Hematopoietic multipotent progenitor cell treated with erythropoietin and hydrocortisone succinate and interleukin-3 and kit ligand, for 15 days (in vitro differentiated cells): ENCODE data around the gene VPS4A.

Experiments used
- DNase-seq: peaks from one replicate; pipeline ENCODE4 v3.0.0-alpha.2; 2015; ENCODE audit warnings: low spot score

VPS4A gene

DNA sequence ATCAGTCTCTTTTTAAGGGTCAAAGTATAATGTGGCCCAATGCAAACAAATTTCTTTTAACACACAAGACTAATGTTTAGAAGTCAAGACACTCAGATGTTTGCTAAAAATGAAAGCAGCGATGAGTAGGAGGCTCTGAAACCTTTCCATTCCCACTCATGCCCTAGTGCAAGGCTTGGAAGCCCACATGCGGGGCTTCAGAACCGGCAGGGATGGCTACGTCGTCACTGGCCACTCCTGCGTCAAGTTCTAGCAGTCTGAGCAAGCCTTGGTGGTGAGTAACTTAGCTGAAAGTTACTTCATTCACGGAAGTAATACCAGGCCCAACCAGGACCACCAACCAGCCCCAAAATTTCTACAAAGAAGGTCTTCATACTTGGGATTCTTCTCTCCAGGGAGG, 55.3 kb downstream of the VPS4A start:
- no peak for DNase-seq

DNA sequence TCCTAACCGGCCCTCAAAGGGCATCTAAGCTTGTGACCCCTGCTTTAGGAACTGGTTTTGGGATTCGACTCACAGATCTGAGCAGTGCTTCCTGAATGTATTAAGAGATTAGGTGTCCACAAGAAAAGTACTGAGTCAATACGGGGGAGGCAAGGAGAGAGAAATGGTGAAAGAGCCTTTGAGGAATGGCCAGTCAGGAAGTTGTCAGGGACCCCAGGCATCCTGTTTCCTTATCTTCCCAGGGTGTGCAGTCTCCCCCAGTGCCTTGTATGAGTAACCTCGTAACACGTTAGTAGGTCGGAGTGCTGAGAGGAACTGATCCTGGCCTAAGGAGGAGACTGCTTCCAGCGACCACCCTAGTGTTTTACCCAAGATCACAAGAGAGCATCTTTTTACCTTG, 56.8 kb downstream of the VPS4A start:
- DNase-seq: no peak

DNA sequence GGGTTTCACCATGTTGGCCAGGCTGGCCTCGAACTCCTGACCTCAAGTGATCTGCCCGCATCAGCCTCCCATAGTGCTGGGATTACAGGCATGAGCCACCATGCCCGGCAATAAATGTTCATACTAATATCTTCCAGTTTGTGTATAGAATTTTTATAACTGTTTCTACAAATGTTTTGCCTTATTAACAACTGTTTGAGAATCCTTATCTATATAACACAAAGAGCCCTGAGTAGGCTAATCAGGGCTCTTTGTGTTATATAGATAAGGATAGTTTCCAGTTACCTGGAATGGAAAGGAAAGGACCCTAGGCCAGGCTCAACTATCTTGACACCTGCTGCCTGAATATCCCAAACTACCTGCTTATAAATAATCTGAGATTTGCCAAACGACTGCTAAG, 57.7 kb downstream of the VPS4A start:
- DNase-seq: no peak

DNA sequence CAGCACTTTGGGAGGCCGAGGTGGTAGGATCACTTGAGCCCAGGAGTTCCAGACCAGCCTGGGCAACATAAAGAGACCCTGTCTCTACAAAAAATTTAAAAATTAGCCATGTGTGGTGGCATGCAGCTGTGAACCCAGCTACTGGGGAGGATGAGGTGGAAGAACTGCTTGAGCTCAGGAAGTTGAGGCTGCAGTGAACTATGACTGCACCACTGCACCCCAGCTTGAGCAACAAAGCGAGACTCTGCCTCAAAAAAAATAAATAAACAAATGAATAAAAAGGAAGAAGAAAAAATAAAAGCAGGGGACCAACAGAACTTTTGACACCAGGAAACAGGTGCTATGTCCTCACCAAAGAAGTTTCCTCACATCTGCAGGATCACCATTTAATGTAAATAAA, 60.4 kb downstream of the VPS4A start:
- DNase-seq: no peak

DNA sequence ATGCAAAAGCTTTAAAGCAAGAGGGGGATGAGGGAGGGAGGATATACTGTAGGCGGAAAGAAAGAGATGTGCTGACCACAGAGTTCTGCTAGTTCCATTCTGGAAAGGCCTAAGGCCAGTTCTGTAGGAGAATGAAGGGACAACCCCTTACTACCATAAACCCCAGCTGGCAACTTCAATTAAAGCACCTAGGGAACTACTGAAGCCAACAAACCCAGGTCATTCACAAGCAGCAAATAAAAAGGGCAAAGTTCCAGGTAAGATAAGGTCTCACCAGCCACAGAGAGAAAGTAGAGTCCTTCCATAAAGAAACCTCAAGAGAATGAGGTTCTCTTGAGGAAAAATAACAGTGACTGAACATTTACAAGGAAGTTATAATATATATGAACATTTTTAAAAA, 61.9 kb downstream of the VPS4A start:
- DNase-seq: no peak
